Body of pancreas (tissue), 4 donors: ENCODE measurements around the gene PELI3. TPM values are rescaled to one million over a fixed set of nuclear protein-coding genes. Genes with fewer than 3 reads are reported as not detected.

ENCODE experiments used
- ATAC-seq: fragments of 150-250 bp; one replicate; pipeline ENCODE4 v1.9.1; 2016
- DNase-seq, 4 donors: peaks; one replicate each; pipeline ENCODE4 v3.0.0-alpha.2; 2019
- H3K27ac ChIP-seq, 4 donors: fragments of 200-600 bp; sonication (generic); 1 replicate in 3 of 4; 2 replicates in 1 of 4; pipeline versions ENCODE4 v1.5.1 to v1.6.1; 2016 to 2019; ENCODE audit warnings: mild to moderate bottlenecking in 1 of 4, mixed read lengths in 1 of 4, moderate library complexity in 1 of 4
- H3K27me3 ChIP-seq, 2 donors: fragments of 200-600 bp; sonication (generic); one replicate each; pipeline ENCODE4 v1.6.0; 2016; ENCODE audit warnings: mild to moderate bottlenecking in 1 of 2
- H3K36me3 ChIP-seq, 2 donors: fragments of 200-600 bp; sonication (generic); replicated peaks in 1 of 2; 2 replicates each; pipeline ENCODE4 v1.5.1; 2016; ENCODE audit warnings: low read depth in 2 of 2; ENCODE audit not compliant: insufficient read depth in 1 of 2
- H3K4me1 ChIP-seq: fragments of 200-600 bp; sonication (generic); one replicate; pipeline ENCODE4 v1.6.0; 2016
- H3K4me3 ChIP-seq, 2 donors: fragments of 200-600 bp; sonication (generic); 1 replicate in 1 of 2; 2 replicates in 1 of 2; pipeline ENCODE4 v1.5.1; 2016 to 2019
- H3K9me3 ChIP-seq, 3 donors: fragments of 200-600 bp; sonication (generic); 1 replicate in 2 of 3; 2 replicates in 1 of 3; pipeline ENCODE4 v1.5.1; 2016
- POLR2A ChIP-seq, 3 donors: fragments of 450-650 bp; IDR thresholded peaks; one replicate each; pipeline ENCODE4 v1.6.1; 2016; ENCODE audit warnings: antibody characterized with exemption in 3 of 3, mild to moderate bottlenecking in 2 of 3
- WGBS, 2 donors: methylation state at CpG; one replicate each; pipeline ENCODE4 v1.1.5; 2017; 5-methylcytosine and 5-hydroxymethylcytosine counted together
- intact Hi-C: fragments of 100-400 bp; cut with DNase I; formaldehyde crosslinking; loops from one replicate; pipeline ENCODE4 v1.15.1; 2023
- total RNA-seq, 2 donors: library from RNA; depleted of rRNA; stranded (reverse); fragments of >200 nt; gene quantifications; one replicate each; pipeline ENCODE4 v1.1.0, GENCODE V29; 2016
- TF ChIP-seq, protein P1 (sequence below), 7 experiments: fragments of 450-650 bp in 4 of 7; fragments of 200-600 bp in 3 of 7; sonication (generic) in 3 of 7; IDR thresholded peaks; one replicate each; pipeline ENCODE4 v1.5.1; 2016 to 2019; ENCODE audit warnings: antibody characterized with exemption in 7 of 7

Gene PELI3
- total RNA-seq, 2 donors from 2014 or later: 7.6 to 10.9 TPM

DNA sequence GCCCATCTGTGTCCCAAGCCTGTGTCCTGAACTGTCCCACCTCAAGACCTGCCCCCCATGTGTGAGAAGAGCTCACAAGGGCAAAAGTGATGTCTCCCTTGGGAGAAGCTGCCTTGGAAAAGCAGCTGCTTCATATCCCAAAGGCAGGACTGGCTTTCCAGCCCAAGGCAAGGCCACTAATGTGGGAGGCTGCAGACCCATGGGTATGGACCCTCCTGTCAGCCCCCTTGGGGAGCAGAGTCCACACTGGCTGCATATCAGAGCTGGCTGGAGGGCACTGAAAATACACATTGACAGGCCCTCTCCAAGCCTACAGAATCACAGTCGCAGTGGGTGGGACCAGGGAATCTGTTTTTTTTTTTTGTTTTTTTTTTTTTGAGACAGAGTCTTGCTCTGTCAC is 2.7 kb downstream of the PELI3 start:
- Histone ChIP-seq H3K27ac (no peak overlapping the region), H3K36me3 (no peaks in the 10 kb centered on the region), H3K27me3 (no peaks in the 10 kb centered on the region), H3K4me3 (no peak overlapping the region), H3K9me3 (no peaks in the 10 kb centered on the region), H3K4me1 (peaks cover 17% of the 10 kb centered on the region)
- TF ChIP-seq POLR2A (IDR thresholded peaks at IDR 0.05): no peak
- TF ChIP-seq, protein P1, sequence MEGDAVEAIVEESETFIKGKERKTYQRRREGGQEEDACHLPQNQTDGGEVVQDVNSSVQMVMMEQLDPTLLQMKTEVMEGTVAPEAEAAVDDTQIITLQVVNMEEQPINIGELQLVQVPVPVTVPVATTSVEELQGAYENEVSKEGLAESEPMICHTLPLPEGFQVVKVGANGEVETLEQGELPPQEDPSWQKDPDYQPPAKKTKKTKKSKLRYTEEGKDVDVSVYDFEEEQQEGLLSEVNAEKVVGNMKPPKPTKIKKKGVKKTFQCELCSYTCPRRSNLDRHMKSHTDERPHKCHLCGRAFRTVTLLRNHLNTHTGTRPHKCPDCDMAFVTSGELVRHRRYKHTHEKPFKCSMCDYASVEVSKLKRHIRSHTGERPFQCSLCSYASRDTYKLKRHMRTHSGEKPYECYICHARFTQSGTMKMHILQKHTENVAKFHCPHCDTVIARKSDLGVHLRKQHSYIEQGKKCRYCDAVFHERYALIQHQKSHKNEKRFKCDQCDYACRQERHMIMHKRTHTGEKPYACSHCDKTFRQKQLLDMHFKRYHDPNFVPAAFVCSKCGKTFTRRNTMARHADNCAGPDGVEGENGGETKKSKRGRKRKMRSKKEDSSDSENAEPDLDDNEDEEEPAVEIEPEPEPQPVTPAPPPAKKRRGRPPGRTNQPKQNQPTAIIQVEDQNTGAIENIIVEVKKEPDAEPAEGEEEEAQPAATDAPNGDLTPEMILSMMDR (IDR thresholded peaks at IDR 0.05): no peak
- 89 to 100% methylated on average over 1 of the region's 1 CpG for WGBS, 2 donors
- intact Hi-C loops: no loop called here
- ATAC-seq: no peak
- DNase-seq: no peak

DNA sequence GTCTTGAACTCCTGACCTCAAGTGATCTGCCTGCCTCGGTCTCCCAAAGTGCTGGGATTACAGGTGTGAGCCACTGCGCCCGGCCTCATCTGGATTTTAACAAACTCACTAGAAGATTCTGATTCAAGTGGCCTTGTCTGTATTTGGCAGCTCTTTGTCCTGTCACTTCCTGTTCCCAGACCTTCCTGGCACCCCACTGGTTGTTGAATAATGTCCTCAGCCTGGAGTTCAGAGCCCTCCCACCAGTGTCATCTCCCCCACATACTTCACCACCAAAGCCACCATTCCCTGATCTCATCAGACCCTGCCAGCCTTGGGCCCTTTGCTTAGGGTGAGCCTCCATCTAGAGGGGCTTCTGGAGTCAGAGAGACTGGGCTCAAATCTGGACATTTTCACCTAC is 3.3 kb downstream of the PELI3 start:
- Histone ChIP-seq H3K9me3 (no peaks in the 10 kb centered on the region), H3K4me1 (peaks cover 17% of the 10 kb centered on the region), H3K27ac (no peak overlapping the region), H3K4me3 (no peak overlapping the region), H3K27me3 (no peaks in the 10 kb centered on the region), H3K36me3 (no peaks in the 10 kb centered on the region)
- ATAC-seq (no peak), DNase-seq (no peak)
- intact Hi-C loops: no loop called here
- 85 to 90% methylated on average over 3 of the region's 3 CpGs for WGBS, 2 donors
- TF ChIP-seq, protein P1 (IDR thresholded peaks at IDR 0.05): no peak
- TF ChIP-seq POLR2A (IDR thresholded peaks at IDR 0.05): no peak

DNA sequence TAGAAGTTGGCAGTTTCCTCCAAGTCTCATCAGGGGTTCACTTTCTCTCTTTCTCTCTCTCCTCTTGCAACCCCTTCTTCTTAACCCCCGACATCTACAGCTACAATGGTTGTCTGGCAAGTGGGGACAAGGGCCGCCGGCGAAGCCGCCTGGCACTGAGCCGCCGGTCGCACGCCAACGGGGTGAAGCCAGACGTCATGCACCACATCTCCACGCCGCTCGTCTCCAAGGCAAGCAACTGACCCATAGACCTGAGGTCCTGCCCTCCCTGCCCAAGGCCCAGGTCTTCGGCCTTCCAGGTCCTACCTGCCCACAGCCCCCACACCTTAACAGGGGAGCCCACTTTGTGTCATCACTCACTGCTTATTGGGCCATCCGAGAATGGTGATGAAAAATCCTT is 4.4 kb downstream of the PELI3 start:
- 92 to 95% methylated on average over 16 of the region's 16 CpGs for WGBS, 2 donors
- Histone ChIP-seq H3K27ac (no peak overlapping the region), H3K36me3 (no peaks in the 10 kb centered on the region), H3K27me3 (no peaks in the 10 kb centered on the region), H3K4me3 (no peak overlapping the region), H3K4me1 (peaks cover 13% of the 10 kb centered on the region), H3K9me3 (no peaks in the 10 kb centered on the region)
- DNase-seq (no peak), ATAC-seq (no peak)
- TF ChIP-seq POLR2A (IDR thresholded peaks at IDR 0.05): no peak
- TF ChIP-seq, protein P1 (IDR thresholded peaks at IDR 0.05): no peak
- intact Hi-C loops: no loop called here

DNA sequence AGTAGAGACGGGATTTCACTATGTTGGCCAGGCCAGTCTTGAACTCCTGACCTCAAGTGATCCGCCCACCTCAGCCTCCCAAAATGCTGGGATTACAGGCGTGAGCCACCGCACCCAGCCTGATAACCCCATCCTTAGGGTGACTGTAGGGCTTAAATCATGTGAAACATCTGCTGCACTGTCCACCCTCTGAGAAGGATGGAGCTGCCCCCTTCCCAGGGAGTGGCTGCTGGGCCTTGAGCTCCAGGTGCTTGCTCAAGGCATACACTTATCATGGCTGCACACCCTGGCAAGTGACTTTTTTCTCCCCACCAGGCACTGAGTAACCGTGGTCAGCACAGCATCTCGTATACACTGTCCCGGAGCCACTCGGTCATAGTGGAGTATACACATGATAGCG is 5.3 kb downstream of the PELI3 start:
- 91 to 93% methylated on average over 8 of the region's 9 CpGs for WGBS, 2 donors
- no peaks in the 10 kb centered on the region for H3K36me3 ChIP-seq

DNA sequence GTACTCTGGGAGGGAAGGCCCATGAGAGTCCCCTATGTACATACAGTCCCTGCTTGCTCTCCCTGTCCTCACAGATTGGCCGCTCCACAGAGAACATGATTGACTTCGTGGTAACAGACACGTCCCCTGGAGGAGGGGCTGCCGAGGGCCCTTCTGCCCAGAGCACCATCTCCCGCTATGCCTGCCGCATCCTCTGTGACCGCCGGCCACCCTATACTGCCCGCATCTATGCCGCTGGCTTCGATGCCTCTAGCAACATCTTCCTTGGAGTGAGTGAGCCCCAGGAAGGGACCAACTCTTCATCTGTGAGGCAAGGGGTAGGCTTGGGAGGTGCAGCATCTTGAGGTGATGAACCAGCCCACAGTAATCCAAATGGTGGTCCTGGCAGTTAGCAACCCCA is 6.5 kb downstream of the PELI3 start:
- WGBS, 2 donors: 89 to 92% methylated on average over 11 of the region's 11 CpGs
- Histone ChIP-seq H3K27me3 (no peaks in the 10 kb centered on the region), H3K27ac (no peak overlapping the region), H3K4me1 (peaks cover under 1% of the 10 kb centered on the region), H3K36me3 (no peaks in the 10 kb centered on the region), H3K9me3 (no peaks in the 10 kb centered on the region), H3K4me3 (no peak overlapping the region)
- DNase-seq: no peak
- no peak for ATAC-seq
- intact Hi-C loops: no loop called here
- TF ChIP-seq, protein P1 (IDR thresholded peaks at IDR 0.05): no peak
- no peak for TF ChIP-seq POLR2A (IDR thresholded peaks at IDR 0.05)

More for the DNA sequence above, 5.3 kb downstream of the PELI3 start:
- H3K4me1 ChIP-seq: peaks cover 10% of the 10 kb centered on the region
- DNase-seq (no peak), ATAC-seq (no peak)
- no peaks in the 10 kb centered on the region for H3K9me3 ChIP-seq
- no peak for TF ChIP-seq POLR2A (IDR thresholded peaks at IDR 0.05)
- TF ChIP-seq, protein P1 (IDR thresholded peaks at IDR 0.05): no peak
- H3K4me3 ChIP-seq: no peak overlapping the region
- no peak overlapping the region for H3K27ac ChIP-seq
- H3K27me3 ChIP-seq: no peaks in the 10 kb centered on the region
- intact Hi-C loops: no loop called here
